GM12874 (cell line): ENCODE results near the gene F12.

ENCODE experiments used
- CTCF ChIP-seq: IDR thresholded peaks from 2 replicates; pipeline ENCODE4 v1.5.1; 2011; ENCODE audit warnings: low read depth, mild to moderate bottlenecking, control low read depth, low read length, moderate library complexity; ENCODE audit not compliant: insufficient read depth

F12 gene

GRCh38 chr5:177421062-177421798 is 11.9 kb upstream of the F12 start:
- TF ChIP-seq CTCF = no peak

GRCh38 chr5:177419046-177419445 is 9.7 kb upstream of the F12 start:
- no peak for TF ChIP-seq CTCF

GRCh38 chr5:177414481-177414880 is 5.1 kb upstream of the F12 start:
- TF ChIP-seq CTCF = no peak

- no peak for TF ChIP-seq CTCF
Measured at GRCh38 chr5:177412603-177413233, 3.4 kb upstream of the F12 start.

- no peak for TF ChIP-seq CTCF
Measured at GRCh38 chr5:177410575-177410974, 1.2 kb upstream of the F12 start.

- no peak for TF ChIP-seq CTCF
Measured at GRCh38 chr5:177405805-177406204, 3.6 kb downstream of the F12 start.

GRCh38 chr5:177405312-177405711 is 4.1 kb downstream of the F12 start:
- TF ChIP-seq CTCF = no peak
